H54 (cell line): ENCODE results near the gene KRT9.
"Not testable (repeated sequence)": the region's sequence is repeated elsewhere in the genome, so short reads cannot be mapped to it uniquely, and the experiment has no call there.

Source experiments
- DNase-seq: peaks from one replicate; pipeline ENCODE4 v3.0.0; 2011; ENCODE audit warnings: low spot score, mixed read lengths; ENCODE audit not compliant: insufficient read length
- FAIRE-seq: peaks from 3 replicates; lab custom pipeline; 2011; peaks lifted over from hg19 to GRCh38; lab: Jason Lieb, UNC
- POLR2A ChIP-seq: IDR thresholded peaks from 2 replicates; pipeline ENCODE4 v1.6.1; 2011; ENCODE audit warnings: low read depth, mild to moderate bottlenecking, low read length

KRT9 gene

GRCh38 chr17:41614098-41614497 is 42.2 kb upstream of the KRT9 start:
- no peak for TF ChIP-seq POLR2A
- no peak for FAIRE-seq
- DNase-seq, result no peak

DNA sequence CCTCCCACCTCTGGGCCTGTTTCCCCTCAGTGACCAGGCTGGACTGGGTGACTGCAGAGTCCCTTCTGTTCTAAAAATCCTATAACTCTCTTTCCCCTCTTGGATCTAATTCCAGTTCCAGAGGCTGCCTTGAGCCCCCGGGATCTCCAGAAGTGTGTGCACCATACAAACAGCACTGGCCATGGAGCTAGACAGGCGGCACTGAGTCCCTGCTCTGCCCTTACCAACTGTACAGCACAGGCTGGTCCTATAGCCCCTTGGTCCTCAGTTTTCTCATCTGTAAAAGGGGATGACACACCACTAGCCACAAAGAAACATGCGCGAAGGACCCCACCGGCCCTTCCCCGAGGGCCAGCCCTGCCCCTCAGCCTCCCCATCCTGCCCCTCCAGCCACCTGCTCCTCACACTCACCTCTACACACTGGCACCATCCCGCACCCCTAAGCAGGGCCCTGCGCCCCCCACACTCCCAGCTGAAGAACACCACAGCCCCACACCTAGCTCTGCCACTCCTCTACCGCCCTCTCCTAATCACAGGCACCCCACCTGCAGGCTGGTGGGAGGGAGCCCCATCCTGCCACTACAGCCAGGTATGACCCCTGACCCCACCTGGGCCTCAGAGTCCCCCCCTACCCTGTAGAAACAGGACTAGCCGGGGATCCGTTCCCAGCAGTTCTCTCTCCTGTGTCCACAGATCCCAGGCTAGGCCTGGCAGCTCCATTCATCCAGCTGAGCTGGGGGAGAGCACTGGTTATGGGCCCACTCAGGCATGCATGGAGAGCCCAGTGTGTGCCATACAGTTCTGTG is 41.6 kb upstream of the KRT9 start:
- no peak for FAIRE-seq
- TF ChIP-seq POLR2A, result no peak
- DNase-seq, result no peak

DNA sequence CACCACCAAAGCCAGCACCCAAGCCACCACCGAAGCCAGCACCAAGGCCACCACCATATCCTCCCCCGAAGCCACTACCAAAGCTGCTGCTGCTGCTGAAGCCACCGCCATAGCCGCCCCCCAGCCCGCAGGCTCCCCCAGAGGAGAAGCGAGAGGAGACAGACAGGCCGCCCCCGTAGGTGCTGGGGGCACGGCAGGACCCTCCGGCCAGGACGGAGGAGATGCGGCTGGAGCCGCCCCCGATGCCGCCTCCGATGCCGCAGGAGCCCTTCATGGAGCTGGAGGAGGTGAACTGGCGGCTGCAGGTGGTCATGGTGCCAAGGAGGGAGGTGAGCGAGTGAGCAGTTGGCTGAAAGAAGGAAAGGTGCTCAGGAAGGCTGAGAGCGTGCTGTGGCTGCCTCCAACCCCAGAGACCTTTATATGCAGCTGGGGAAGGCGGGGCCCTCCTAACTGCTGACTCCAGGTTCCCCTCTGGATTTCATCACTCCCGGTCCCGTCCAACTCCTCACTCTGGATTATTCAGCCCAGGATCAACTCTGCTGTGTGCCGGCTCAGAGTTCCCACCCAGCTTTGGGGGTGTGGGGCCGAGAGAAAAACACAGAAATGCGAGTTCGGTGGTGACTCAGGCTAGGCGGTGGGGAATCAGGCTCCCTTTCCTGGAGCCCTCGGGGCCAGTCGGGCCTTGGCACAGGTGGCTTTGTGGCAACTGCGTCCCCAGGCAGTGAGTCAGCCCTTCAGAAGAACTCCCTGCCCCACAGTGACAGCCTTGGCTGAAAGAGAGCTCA is 40.7 kb upstream of the KRT9 start, which contains the start of gene KRT16:
Gene KRT16 (minus strand): TSS at position 392 of the 785 bp plus-strand sequence. CDS start 79 bp downstream, at position 313.
- not testable (repeated sequence) for FAIRE-seq

GRCh38 chr17:41610965-41611640 is 39.2 kb upstream of the KRT9 start:
- TF ChIP-seq POLR2A, result no peak
- FAIRE-seq (no peak), DNase-seq (no peak)

More for the DNA sequence above, 40.7 kb upstream of the KRT9 start, which contains the start of gene KRT16:
- DNase-seq, result peak; percentile 54

GRCh38 chr17:41610061-41610517 is 38.2 kb upstream of the KRT9 start:
- FAIRE-seq, DNase-seq: not testable (repeated sequence)

DNA sequence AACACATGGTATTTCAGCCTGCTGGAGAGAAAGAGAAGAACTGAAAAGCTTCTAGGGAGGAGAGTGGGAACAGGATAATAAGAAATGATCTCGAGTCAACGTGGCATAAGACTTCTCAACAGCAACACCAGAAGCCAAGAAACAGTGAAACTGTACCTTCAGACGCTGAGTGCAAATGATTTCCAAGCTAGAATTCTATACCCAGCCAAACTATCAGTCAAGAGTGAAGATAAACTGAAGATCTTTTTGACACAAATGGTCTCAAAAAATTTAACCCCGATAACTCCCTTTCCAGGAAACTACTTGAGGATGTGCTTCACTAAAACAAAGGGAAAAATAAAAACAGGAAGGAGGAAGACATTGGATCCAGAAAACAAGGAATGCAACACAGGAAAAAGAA is 35.1 kb upstream of the KRT9 start:
- DNase-seq, FAIRE-seq: not testable (repeated sequence)

- FAIRE-seq (no peak), DNase-seq (no peak)
- TF ChIP-seq POLR2A, result no peak
Measured at GRCh38 chr17:41602524-41602923, 30.7 kb upstream of the KRT9 start.

DNA sequence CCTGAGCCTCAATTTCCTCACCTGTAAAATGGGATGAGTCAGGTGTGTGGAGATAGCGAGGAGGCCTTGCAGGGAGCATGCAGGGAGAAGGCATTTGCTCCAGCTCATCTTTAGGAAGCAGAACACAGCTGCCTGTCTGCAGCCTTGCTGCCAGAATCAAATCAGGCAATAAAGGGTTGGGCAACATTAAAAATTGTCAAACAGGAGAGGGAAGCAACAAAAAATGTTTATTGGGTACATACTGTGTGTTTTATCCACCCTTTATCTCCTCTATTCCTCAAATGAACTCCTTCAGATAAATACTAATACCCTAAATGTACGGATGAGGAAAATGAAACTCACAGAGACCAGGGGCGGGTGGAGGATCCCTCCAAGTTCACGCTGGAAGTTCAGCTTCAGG is 28.5 kb upstream of the KRT9 start:
- TF ChIP-seq POLR2A, result no peak
- DNase-seq (no peak), FAIRE-seq (no peak)

GRCh38 chr17:41599680-41600079 is 27.8 kb upstream of the KRT9 start:
- FAIRE-seq, result no peak
- no peak for DNase-seq
- no peak for TF ChIP-seq POLR2A

GRCh38 chr17:41595585-41595984 is 23.7 kb upstream of the KRT9 start:
- no peak for TF ChIP-seq POLR2A
- DNase-seq (no peak), FAIRE-seq (no peak)

GRCh38 chr17:41594363-41594915 is 22.6 kb upstream of the KRT9 start:
- DNase-seq, result no peak
- no peak for FAIRE-seq
- TF ChIP-seq POLR2A, result no peak

DNA sequence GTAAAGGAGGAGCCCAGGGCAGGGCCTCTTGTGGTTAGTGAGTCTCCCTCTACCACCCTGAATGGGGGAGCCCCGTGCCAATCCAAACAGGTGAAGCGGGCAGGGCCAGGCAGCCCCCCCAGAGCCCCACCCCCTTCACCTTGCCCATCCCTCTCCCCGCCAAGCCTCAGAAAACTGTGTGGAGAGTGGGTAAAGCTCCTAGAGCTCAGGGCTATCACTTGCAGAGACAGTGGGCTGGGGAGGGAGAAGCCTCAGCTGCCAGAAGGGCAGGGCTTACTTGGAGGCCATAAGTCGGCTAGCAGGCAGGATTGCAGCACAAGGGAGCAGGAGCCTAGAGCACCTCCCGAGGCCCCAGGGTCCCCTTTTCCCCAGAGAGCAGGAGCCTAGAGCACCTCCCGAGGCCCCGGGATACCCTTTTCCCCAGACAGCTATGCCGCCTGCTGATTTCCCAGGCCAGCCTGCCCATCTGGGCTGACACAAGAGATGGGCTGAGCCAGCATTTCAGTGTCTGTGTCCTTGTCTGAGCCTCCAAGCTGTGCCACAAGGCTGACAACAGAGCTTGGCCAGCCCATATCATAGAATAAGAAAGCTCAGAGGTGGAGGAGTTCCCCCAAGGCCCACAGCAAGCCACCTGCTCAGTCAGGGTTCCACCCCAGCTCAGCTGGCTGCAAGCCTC is 21.6 kb upstream of the KRT9 start:
- DNase-seq, result no peak
- no peak for TF ChIP-seq POLR2A
- no peak for FAIRE-seq

- FAIRE-seq (no peak), DNase-seq (no peak)
- TF ChIP-seq POLR2A, result no peak
Measured at GRCh38 chr17:41592601-41593305, 20.9 kb upstream of the KRT9 start.
